HepG2 (cell line): ENCODE results near the gene SLN. TPM values are rescaled to one million over a fixed set of nuclear protein-coding genes. Genes with fewer than 3 reads are reported as not detected.

Experiments
- ATAC-seq: fragments of 200-7000 bp; cut with Tn5 transposase; 3 replicates; pipeline ENCODE4 v1.9.1; 2020; ENCODE audit warnings: mild to moderate bottlenecking, moderate library complexity
- BruUV-seq: library from RNA; stranded (reverse); fragments of 400-500 nt; replicated peaks from 2 replicates; lab custom pipeline; 2021; lab: Mats Ljungman, UMichigan
- CTCF ChIA-PET: fragments of 300-600 bp; formaldehyde crosslinking; extraction: SDS; loops from one replicate; lab custom pipeline; 2021; ENCODE audit warnings: low total read pairs, inconsistent platforms, low intra/inter-chr PET ratio; lab: Yijun Ruan, JAX
- POLR2A ChIA-PET: fragments of 350-600 bp; sonication (Branson Sonifier 250); formaldehyde crosslinking; loops from one replicate; lab custom pipeline; 2020; ENCODE audit warnings: antibody characterized with exemption, inconsistent platforms; lab: Yijun Ruan, JAX
- DNase-seq: peaks from one replicate; pipeline ENCODE4 v3.0.0-alpha.2; 2015; ENCODE audit warnings: low spot score
- FAIRE-seq: peaks from 3 replicates; lab custom pipeline; 2011; peaks lifted over from hg19 to GRCh38; lab: Jason Lieb, UNC
- H2AFZ ChIP-seq: one replicate; pipeline ENCODE4 v1.6.1; 2011; ENCODE audit warnings: low read length, inconsistent platforms
- H3K27ac ChIP-seq: fragments of 300-600 bp; 3 replicates; pipeline ENCODE4 v1.8.0; 2011; ENCODE audit warnings: mixed run types, mild to moderate bottlenecking, mixed read lengths, low read length, inconsistent platforms; ENCODE audit not compliant: insufficient read depth; ENCODE audit errors: extremely low read length
- H3K27me3 ChIP-seq, 2 experiments: fragments of 200-600 bp in 1 of 2; 2 replicates in 1 of 2; 3 replicates in 1 of 2; pipeline versions ENCODE4 v1.6.0 to v1.8.0; 2011; ENCODE audit warnings: low read length in 2 of 2, mild to moderate bottlenecking in 2 of 2, moderate library complexity in 2 of 2, inconsistent platforms in 1 of 2; ENCODE audit not compliant: insufficient read depth in 2 of 2, control insufficient read depth in 1 of 2
- H3K36me3 ChIP-seq, 2 experiments: fragments of 200-600 bp in 1 of 2; replicated peaks in 1 of 2; 2 replicates in 1 of 2; 3 replicates in 1 of 2; pipeline versions ENCODE4 v1.5.1 to v1.8.0; 2011; ENCODE audit warnings: low read length in 2 of 2, inconsistent platforms in 1 of 2; ENCODE audit not compliant: insufficient read depth in 2 of 2, control insufficient read depth in 1 of 2
- H3K4me1 ChIP-seq: 2 replicates; pipeline ENCODE4 v1.5.1; 2012; ENCODE audit warnings: low read length, inconsistent platforms; ENCODE audit not compliant: insufficient read depth
- H3K4me2 ChIP-seq: 2 replicates; pipeline ENCODE4 v1.6.0; 2011; ENCODE audit warnings: low read depth, low read length, inconsistent platforms
- H3K4me3 ChIP-seq, 3 experiments: fragments of 200-600 bp in 1 of 3; sonication (generic), shearing (Covaris generic) in 1 of 3; replicated peaks in 1 of 3; 2 replicates each; pipeline ENCODE4 v1.5.1; 2011 to 2016; ENCODE audit warnings: low read length in 3 of 3, inconsistent platforms in 2 of 3, low read depth in 2 of 3, mild to moderate bottlenecking in 2 of 3, control low read depth in 1 of 3, mixed read lengths in 1 of 3; ENCODE audit not compliant: insufficient read depth in 1 of 3
- H3K79me2 ChIP-seq: one replicate; pipeline ENCODE4 v1.6.1; 2011; ENCODE audit warnings: low read length, inconsistent platforms; ENCODE audit not compliant: insufficient read depth
- H3K9ac ChIP-seq: 2 replicates; pipeline ENCODE4 v1.6.0; 2011; ENCODE audit warnings: mild to moderate bottlenecking, low read depth, low read length, inconsistent platforms; ENCODE audit not compliant: insufficient read depth
- H3K9me3 ChIP-seq: 2 replicates; pipeline ENCODE4 v1.5.1; 2012; ENCODE audit warnings: mild to moderate bottlenecking, low read length
- H4K20me1 ChIP-seq: 2 replicates; pipeline ENCODE4 v1.6.0; 2011; ENCODE audit warnings: inconsistent platforms, mild to moderate bottlenecking, low read length, moderate library complexity; ENCODE audit not compliant: insufficient read depth
- ARNT2 ChIP-seq: sonication (generic); formaldehyde crosslinking; IDR thresholded peaks from 2 replicates; pipeline ENCODE4 v1.8.0; 2022; ENCODE audit warnings: mild to moderate bottlenecking, low read depth, missing genetic modification reagents, moderate library complexity
- CBX2 ChIP-seq, 2 experiments: fragments of 200-600 bp in 1 of 2; sonication (generic); formaldehyde crosslinking in 1 of 2; IDR thresholded peaks; 2 replicates each; pipeline versions ENCODE4 v1.7.0 to v1.8.1; 2018 to 2022; ENCODE audit warnings: low read depth in 2 of 2, low read length in 1 of 2, mild to moderate bottlenecking in 1 of 2, missing genetic modification reagents in 1 of 2
- FOXO1 ChIP-seq: sonication (generic); formaldehyde crosslinking; IDR thresholded peaks from 2 replicates; pipeline ENCODE4 v1.4.0; 2020; ENCODE audit warnings: missing genetic modification reagents
- HNF1A ChIP-seq, 2 experiments: sonication (generic) in 1 of 2; formaldehyde crosslinking in 1 of 2; IDR thresholded peaks; 2 replicates each; pipeline versions ENCODE4 v1.4.0 to v1.6.1; 2016 to 2020; ENCODE audit warnings: borderline replicate concordance in 1 of 2, low read depth in 1 of 2, mild to moderate bottlenecking in 1 of 2, missing genetic modification reagents in 1 of 2
- HNF4A ChIP-seq: sonication (generic); formaldehyde crosslinking; IDR thresholded peaks from 2 replicates; pipeline ENCODE4 v1.4.0; 2020; ENCODE audit warnings: missing genetic modification reagents
- PRDM15 ChIP-seq: sonication (generic); formaldehyde crosslinking; IDR thresholded peaks from 2 replicates; pipeline ENCODE4 v1.4.0; 2020; ENCODE audit warnings: missing genetic modification reagents
- RELA ChIP-seq: sonication (generic); formaldehyde crosslinking; IDR thresholded peaks from 2 replicates; pipeline ENCODE4 v1.4.0; 2020; ENCODE audit warnings: missing genetic modification reagents
- ZMYM2 ChIP-seq: sonication (generic); formaldehyde crosslinking; IDR thresholded peaks from 2 replicates; pipeline ENCODE4 v1.8.0; 2022; ENCODE audit warnings: mild to moderate bottlenecking, missing genetic modification reagents
- ZNF292 ChIP-seq: sonication (generic); formaldehyde crosslinking; IDR thresholded peaks from 2 replicates; pipeline ENCODE4 v1.8.1; 2022; ENCODE audit warnings: mild to moderate bottlenecking, low read depth, missing genetic modification reagents, borderline replicate concordance
- ZNF317 ChIP-seq: sonication (generic); formaldehyde crosslinking; IDR thresholded peaks from 2 replicates; pipeline ENCODE4 v1.5.0; 2020; ENCODE audit warnings: mild to moderate bottlenecking, missing genetic modification reagents
- WGBS: methylation state at CpG from one replicate; pipeline ENCODE4 v1.1.6; 2017; ENCODE audit warnings: low lambda C conversion rate; 5-methylcytosine and 5-hydroxymethylcytosine counted together
- in situ Hi-C: cut with HindIII; loops from 2 replicates; pipeline ENCODE4 v1.10.0; 2017; ENCODE audit warnings: low pct_unique_long_range_greater_than_20kb; ENCODE audit not compliant: extremely low pct_ligation_motif_present
- intact Hi-C: fragments of 100-400 bp; cut with micrococcal nuclease; formaldehyde crosslinking; loops from one replicate; pipeline ENCODE4 v1.10.0; 2022; ENCODE audit not compliant: unreplicated experiment
- polyA plus RNA-seq, 8 experiments: library from polyadenylated mRNA; depleted of rRNA in 3 of 8; stranded (reverse) in 7 of 8; unstranded in 1 of 8; fragments of >200 nt; fragmentation: Illumina TruSeq in 4 of 8; extraction: Trizol in 4 of 8; gene quantifications; 2 replicates each; pipeline versions ENCODE4 v1.2.1 to v1.2.3, GENCODE V29; 2011 to 2016; ENCODE audit warnings: low read depth in 4 of 8, missing spikeins in 1 of 8, mixed read lengths in 1 of 8; ENCODE audit not compliant: insufficient read depth in 1 of 8
- total RNA-seq, 5 experiments: library from RNA; depleted of rRNA; stranded (reverse); fragments of >200 nt; fragmentation: Illumina TruSeq; extraction: Trizol; gene quantifications; 2 replicates each; pipeline ENCODE4 v1.2.3, GENCODE V29; 2016; ENCODE audit warnings: low read depth in 1 of 5

The SLN gene
- total and polyA plus RNA-seq, 2 of the 13 experiments (the other 11 are each of a cell fraction or from before 2014, with no cell fraction given) = not detected

GRCh38 chr11:107750313-107750712, 38.5 kb upstream of the SLN start:
- peaks cover 0 to 8% of the 10 kb centered on the region in 2 experiments; a peak in 3 of 5 replicates for H3K27me3 ChIP-seq
- TF ChIP-seq FOXO1 (CRISPR knock-in tag) (no peak), HNF4A (CRISPR knock-in tag) (no peak), ZMYM2 (CRISPR knock-in tag) (no peak), ZNF317 (CRISPR knock-in tag) (no peak), RELA (CRISPR knock-in tag) (no peak), CBX2 (IDR thresholded peaks at IDR 0.05; ENCODE audit: low read depth, low read length) (no peak), CBX2 (CRISPR knock-in tag; IDR thresholded peaks at IDR 0.05; ENCODE audit: low read depth) (no peak)
- TF ChIP-seq, all 625 proteins: peak for 0
- Histone ChIP-seq H3K4me1 (no peaks in the 10 kb centered on the region), H3K9me3 (no peaks in the 10 kb centered on the region), H4K20me1 (no peaks in the 10 kb centered on the region), H3K79me2 (no peaks in the 10 kb centered on the region), H3K36me3 (no peaks in the 10 kb centered on the region), H3K9ac (no peak overlapping the region), H3K4me3 (no peak overlapping the region), H3K27ac (no peak overlapping the region), H2AFZ (no peak overlapping the region), H3K4me2 (peak overlapping the region; percentile 7; the same call in 1 of the 2 replicates)
- no peak for DNase-seq
- BruUV-seq = no TSS peak
- in situ Hi-C loops = no loop called here
- 60% methylated on average over 3 of the region's 15 CpGs for WGBS
- no peak for FAIRE-seq
- ChIA-PET POLR2A (no interaction called here), CTCF (no interaction called here)
- peak; percentile 57 for ATAC-seq
- intact Hi-C loops = no loop called here

GRCh38 chr11:107747622-107748021, 35.8 kb upstream of the SLN start:
- Histone ChIP-seq H3K36me3 (no peaks in the 10 kb centered on the region), H4K20me1 (no peaks in the 10 kb centered on the region), H3K9me3 (no peaks in the 10 kb centered on the region), H3K27ac (no peak overlapping the region), H3K27me3 (peaks cover 0 to 8% of the 10 kb centered on the region in 2 experiments; a peak in 3 of 5 replicates), H3K4me2 (no peak overlapping the region), H3K9ac (no peak overlapping the region), H3K4me3 (no peak overlapping the region), H2AFZ (no peak overlapping the region), H3K4me1 (no peaks in the 10 kb centered on the region), H3K79me2 (no peaks in the 10 kb centered on the region)
- intact Hi-C loops (no loop called here), in situ Hi-C loops (no loop called here)
- FAIRE-seq = no peak
- no peak for ATAC-seq
- no peak for DNase-seq
- CTCF ChIA-PET = no interaction called here
- 0% methylated on average over 2 of the region's 2 CpGs for WGBS
- no TSS peak for BruUV-seq
- POLR2A ChIA-PET = no interaction called here
- no peak for TF ChIP-seq ZNF292 (CRISPR knock-in tag)
- TF ChIP-seq HNF1A (IDR thresholded peaks at IDR 0.05; ENCODE audit: low read depth) = no peak
- TF ChIP-seq HNF1A (CRISPR knock-in tag; IDR thresholded peaks at IDR 0.05; ENCODE audit: borderline replicate concordance) = no peak
- no peak for TF ChIP-seq ARNT2
- no peak for TF ChIP-seq ZNF317 (CRISPR knock-in tag)
- TF ChIP-seq PRDM15 (CRISPR knock-in tag) = no peak
